K562 (cell line): Measurements from ENCODE around the gene BTBD17. TPM values are rescaled to one million over a fixed set of nuclear protein-coding genes. Genes with fewer than 3 reads are reported as not detected.

Experiments
- ATF2 ChIP-seq: sonication (generic); formaldehyde crosslinking; IDR thresholded peaks from 2 replicates; pipeline ENCODE4 v1.8.1; 2022; ENCODE audit warnings: missing genetic modification reagents
- BHLHE40 ChIP-seq: IDR thresholded peaks from 2 replicates; pipeline ENCODE4 v1.6.1; 2011; ENCODE audit warnings: low read length, improper control_type of control experiment
- CBFA2T2 ChIP-seq: fragments of 450-650 bp; conservative IDR thresholded peaks from 2 replicates; pipeline ENCODE4 v1.6.1; 2017; ENCODE audit warnings: mild to moderate bottlenecking
- CCAR2 ChIP-seq: fragments of 200-400 bp; formaldehyde crosslinking; IDR thresholded peaks from 2 replicates; pipeline ENCODE4 v1.6.1; 2017; ENCODE audit warnings: mild to moderate bottlenecking, low read depth, low read length
- CREB5 ChIP-seq: fragments of 250-450 bp; sonication (Bioruptor Pico); IDR thresholded peaks from 2 replicates; pipeline ENCODE4 v1.5.0; 2020; ENCODE audit warnings: mild to moderate bottlenecking
- DACH1 ChIP-seq: fragments of 450-650 bp; IDR thresholded peaks from 2 replicates; pipeline ENCODE4 v1.6.1; 2018; ENCODE audit not compliant: partially characterized antibody
- ELF1 ChIP-seq: fragments of 200-800 bp; sonication (Bioruptor generic); IDR thresholded peaks from 2 replicates; pipeline ENCODE4 v1.6.1; 2016; ENCODE audit warnings: missing genetic modification characterization, missing compliant biosample characterization
- GABPA ChIP-seq: fragments of 200-800 bp; sonication (Bioruptor generic); conservative IDR thresholded peaks from 2 replicates; pipeline ENCODE4 v1.6.1; 2016; ENCODE audit warnings: low read depth, missing genetic modification characterization, missing compliant biosample characterization
- GTF2F1 ChIP-seq: IDR thresholded peaks from 2 replicates; pipeline ENCODE4 v1.6.1; 2011; ENCODE audit warnings: low read depth, low read length, improper control_type of control experiment
- HMG20A ChIP-seq: fragments of 450-650 bp; formaldehyde crosslinking; conservative IDR thresholded peaks from 2 replicates; pipeline ENCODE4 v1.4.0; 2020; ENCODE audit warnings: mild to moderate bottlenecking, mixed read lengths
- HSF4 ChIP-seq: fragments of 250-450 bp; sonication (Bioruptor Pico); IDR thresholded peaks from 2 replicates; pipeline ENCODE4 v2.1.2; 2022; ENCODE audit warnings: mild to moderate bottlenecking, moderate library complexity, borderline replicate concordance
- KLF16 ChIP-seq: IDR thresholded peaks from 2 replicates; pipeline ENCODE4 v1.6.1; 2016; ENCODE audit warnings: antibody characterized with exemption
- L3MBTL2 ChIP-seq: fragments of 450-650 bp; IDR thresholded peaks from 2 replicates; pipeline ENCODE4 v1.6.1; 2016; ENCODE audit warnings: mild to moderate bottlenecking, moderate library complexity
- NFE2L1 ChIP-seq: fragments of 450-650 bp; IDR thresholded peaks from 2 replicates; pipeline ENCODE4 v1.6.1; 2016; ENCODE audit warnings: missing genetic modification characterization, low read depth, mild to moderate bottlenecking, missing compliant biosample characterization, moderate library complexity, borderline replicate concordance
- NFIC ChIP-seq: fragments of 450-650 bp; IDR thresholded peaks from 2 replicates; pipeline ENCODE4 v1.6.1; 2017; ENCODE audit warnings: mild to moderate bottlenecking, inconsistent platforms
- NFYB ChIP-seq: IDR thresholded peaks from 2 replicates; pipeline ENCODE4 v1.6.1; 2011; ENCODE audit warnings: mild to moderate bottlenecking, moderate library complexity; ENCODE audit not compliant: insufficient read length; ENCODE audit errors: extremely low read depth
- PHF8 ChIP-seq: fragments of 200-600 bp; sonication (generic); IDR thresholded peaks from 2 replicates; pipeline ENCODE4 v1.6.1; 2012; ENCODE audit warnings: mixed run types, mild to moderate bottlenecking, inconsistent platforms, low read length, moderate library complexity, borderline replicate concordance
- RBM25 ChIP-seq: fragments of 200-400 bp; formaldehyde crosslinking; IDR thresholded peaks from 2 replicates; pipeline ENCODE4 v1.6.1; 2018; ENCODE audit warnings: low read length, low read depth, moderate library complexity; ENCODE audit not compliant: severe bottlenecking
- SMAD4 ChIP-seq: fragments of 250-450 bp; sonication (Bioruptor Pico); conservative IDR thresholded peaks from 2 replicates; pipeline ENCODE4 v1.8.0; 2021; ENCODE audit warnings: inconsistent platforms, mild to moderate bottlenecking, moderate library complexity
- TEAD1 ChIP-seq, 2 experiments: fragments of 450-650 bp in 1 of 2; sonication (generic) in 1 of 2; formaldehyde crosslinking; IDR thresholded peaks; 2 replicates each; pipeline versions ENCODE4 v1.4.0 to v1.8.0; 2020 to 2022; ENCODE audit warnings: mild to moderate bottlenecking in 2 of 2, missing genetic modification reagents in 1 of 2
- TSC22D4 ChIP-seq: fragments of 450-650 bp; IDR thresholded peaks from 2 replicates; pipeline ENCODE4 v1.6.1; 2016; ENCODE audit warnings: missing genetic modification characterization, missing biosample characterization, control low read depth
- USF1 ChIP-seq: sonication (generic); formaldehyde crosslinking; IDR thresholded peaks from 2 replicates; pipeline ENCODE4 v1.9.0; 2022; ENCODE audit warnings: mild to moderate bottlenecking, missing genetic modification reagents
- ZBTB17 ChIP-seq: fragments of 450-650 bp; formaldehyde crosslinking; IDR thresholded peaks from 2 replicates; pipeline ENCODE4 v1.4.0; 2020; ENCODE audit warnings: mild to moderate bottlenecking
- ZBTB8A ChIP-seq: fragments of 450-650 bp; IDR thresholded peaks from 2 replicates; pipeline ENCODE4 v1.6.1; 2018; ENCODE audit warnings: mild to moderate bottlenecking, moderate library complexity; ENCODE audit not compliant: partially characterized antibody
- ZNF23 ChIP-seq: fragments of 250-450 bp; sonication (Bioruptor Pico); IDR thresholded peaks from 2 replicates; pipeline ENCODE4 v1.4.0; 2020; ENCODE audit warnings: mild to moderate bottlenecking
- ZNF263 ChIP-seq: sonication (generic); formaldehyde crosslinking; IDR thresholded peaks from 2 replicates; pipeline ENCODE4 v1.8.0; 2022; ENCODE audit warnings: mild to moderate bottlenecking, missing genetic modification reagents, borderline replicate concordance
- ZNF699 ChIP-seq: fragments of 250-450 bp; sonication (Bioruptor Pico); IDR thresholded peaks from 2 replicates; pipeline ENCODE4 v1.8.0; 2021; ENCODE audit warnings: mild to moderate bottlenecking, moderate library complexity; ENCODE audit not compliant: insufficient replicate concordance
- polyA plus RNA-seq, 8 experiments: library from polyadenylated mRNA; depleted of rRNA in 4 of 8; stranded (reverse) in 5 of 8; unstranded in 3 of 8; fragments of >200 nt; fragmentation: Nextera tagmentation in 2 of 8; fragmentation: Illumina TruSeq in 1 of 8; extraction: Ambion mirVana in 2 of 8; extraction: Trizol in 1 of 8; gene quantifications; 2 replicates each; pipeline versions ENCODE4 v1.2.1 to v1.2.3, GENCODE V29; 2011 to 2014; ENCODE audit warnings: inconsistent platforms in 1 of 8, missing spikeins in 1 of 8
- total RNA-seq, 7 experiments: library from RNA; depleted of rRNA in 6 of 7; stranded (reverse); fragments of >200 nt in 6 of 7; fragmentation: Illumina TruSeq in 2 of 7; extraction: Trizol in 2 of 7; gene quantifications; 2 replicates each; pipeline versions ENCODE4 v1.2.1 to v1.2.3, GENCODE V29; 2011 to 2021; ENCODE audit warnings: low replicate concordance in 1 of 7

The BTBD17 gene
- total and polyA plus RNA-seq, 9 of the 15 experiments (the other 6 are each of a cell fraction or from before 2014, with no cell fraction given), result not detected

DNA sequence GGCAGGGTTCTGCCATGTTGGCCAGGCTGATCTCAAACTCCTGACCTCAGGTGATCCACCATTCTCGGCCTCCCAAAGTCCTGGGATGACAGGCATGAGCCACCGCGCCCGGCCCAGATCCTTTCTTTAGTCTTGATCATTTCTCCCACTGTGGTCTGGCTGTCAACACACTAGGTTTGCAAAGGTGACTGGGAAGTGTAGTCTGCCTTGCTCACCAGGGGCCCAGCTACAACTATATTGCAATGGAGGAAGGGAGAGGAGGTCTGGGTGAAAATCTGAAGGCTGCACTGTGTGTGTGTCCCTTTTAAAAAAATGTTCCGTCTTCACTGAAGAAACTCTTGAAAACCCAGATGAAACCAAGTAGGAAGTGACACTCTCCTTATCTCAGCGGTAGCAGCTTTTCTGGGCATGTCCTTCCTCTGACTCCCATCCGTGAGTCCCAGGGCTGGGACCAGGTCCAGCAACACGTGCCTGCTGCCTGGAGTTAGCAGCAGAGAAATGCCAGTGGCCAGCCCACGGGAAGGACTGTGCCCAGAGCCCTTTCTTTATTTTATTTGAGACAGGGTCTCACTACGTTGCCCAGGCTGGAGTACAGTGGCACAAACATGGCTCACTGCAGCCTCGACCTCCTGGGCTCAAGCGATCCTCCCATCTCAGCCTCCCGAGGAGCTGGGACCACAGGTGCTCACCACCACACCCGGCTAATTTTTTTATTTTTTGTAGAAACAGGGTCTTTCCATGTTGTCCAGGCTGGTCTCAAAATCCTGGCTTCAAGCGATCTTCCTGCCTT is 53.5 kb downstream of the BTBD17 start (continued):
- no peak for TF ChIP-seq TEAD1 (CRISPR knock-in tag; IDR thresholded peaks at IDR 0.05)
- no peak for TF ChIP-seq NFE2L1 (tag)
- no peak for TF ChIP-seq PHF8
- TF ChIP-seq GTF2F1, result no peak
- peak; percentile 59; the same call in 1 of the 2 replicates for TF ChIP-seq L3MBTL2
- TF ChIP-seq NFIC, result 0 out of 2 replicates have a peak, but pooled peaks have one; percentile 41
- peak; percentile 92 for TF ChIP-seq BHLHE40
- TF ChIP-seq SMAD4 (CRISPR knock-in tag), result no peak
- TF ChIP-seq HMG20A (CRISPR knock-in tag), result no peak
- TF ChIP-seq USF1 (CRISPR knock-in tag), result peak; percentile 19; the same call in 1 of the 2 replicates
- TF ChIP-seq CCAR2, result no peak
- TF ChIP-seq NFYB, result no peak
- TF ChIP-seq GABPA (tag), result peak; percentile 54
- TF ChIP-seq ZBTB8A, result no peak
- no peak for TF ChIP-seq CREB5 (CRISPR knock-in tag)
- TF ChIP-seq ZBTB17 (CRISPR knock-in tag), result no peak
- TF ChIP-seq KLF16, result peak; percentile 26; the same call in 1 of the 2 replicates
- TF ChIP-seq ZNF23 (CRISPR knock-in tag), result no peak
- TF ChIP-seq ELF1, result no peak
- TF ChIP-seq TSC22D4, result no peak
- TF ChIP-seq ATF2 (CRISPR knock-in tag), result no peak
- TF ChIP-seq DACH1, result no peak
- TF ChIP-seq RBM25, result no peak
- TF ChIP-seq CBFA2T2, result peak; percentile 46
- TF ChIP-seq HSF4 (CRISPR knock-in tag), result no peak
- no peak for TF ChIP-seq ZNF699 (CRISPR knock-in tag)
- peak; percentile 42; the same call in 1 of the 2 replicates for TF ChIP-seq ZNF263 (CRISPR knock-in tag)
